Stimulated activated CD4-positive, alpha-beta T cell treated with anti-CD3 and anti-CD28 coated beads, Interleukin-2, amount 100 ng/mL, for 48 hours (primary cell): ENCODE results near the gene SEC11A.

ENCODE experiments used
- DNase-seq, 2 donors: peaks; one replicate each; pipeline ENCODE4 v3.0.0-alpha.2; 2020

Gene SEC11A

DNA sequence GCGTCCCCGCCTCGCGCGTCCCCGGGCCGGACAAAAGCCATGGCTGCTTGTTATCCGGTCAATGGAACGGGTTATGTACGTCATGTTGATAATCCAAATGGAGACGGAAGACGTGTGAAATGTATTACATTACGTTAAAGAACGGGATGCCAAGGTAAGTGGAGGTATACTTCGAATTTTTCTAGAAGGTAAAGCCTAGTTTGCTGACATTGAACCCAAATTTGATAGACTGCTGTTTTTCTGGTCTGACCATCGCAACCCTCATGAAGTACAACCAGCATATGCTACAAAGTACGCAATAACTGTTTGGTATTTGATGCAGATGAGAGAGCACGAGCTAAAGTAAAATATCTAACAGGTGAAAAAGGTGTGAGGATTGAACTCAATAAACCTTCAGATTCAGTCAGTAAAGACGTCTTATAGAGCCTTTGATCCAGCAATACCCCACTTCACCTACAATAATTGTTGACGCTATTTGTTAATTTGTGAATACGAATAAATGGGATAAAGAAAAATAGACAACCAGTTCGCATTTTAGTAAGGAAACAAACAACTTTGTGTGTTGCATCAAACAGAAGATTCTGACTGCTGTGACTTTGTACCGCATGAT lies 81.6 kb downstream of the SEC11A start:
- DNase-seq = no peak

DNA sequence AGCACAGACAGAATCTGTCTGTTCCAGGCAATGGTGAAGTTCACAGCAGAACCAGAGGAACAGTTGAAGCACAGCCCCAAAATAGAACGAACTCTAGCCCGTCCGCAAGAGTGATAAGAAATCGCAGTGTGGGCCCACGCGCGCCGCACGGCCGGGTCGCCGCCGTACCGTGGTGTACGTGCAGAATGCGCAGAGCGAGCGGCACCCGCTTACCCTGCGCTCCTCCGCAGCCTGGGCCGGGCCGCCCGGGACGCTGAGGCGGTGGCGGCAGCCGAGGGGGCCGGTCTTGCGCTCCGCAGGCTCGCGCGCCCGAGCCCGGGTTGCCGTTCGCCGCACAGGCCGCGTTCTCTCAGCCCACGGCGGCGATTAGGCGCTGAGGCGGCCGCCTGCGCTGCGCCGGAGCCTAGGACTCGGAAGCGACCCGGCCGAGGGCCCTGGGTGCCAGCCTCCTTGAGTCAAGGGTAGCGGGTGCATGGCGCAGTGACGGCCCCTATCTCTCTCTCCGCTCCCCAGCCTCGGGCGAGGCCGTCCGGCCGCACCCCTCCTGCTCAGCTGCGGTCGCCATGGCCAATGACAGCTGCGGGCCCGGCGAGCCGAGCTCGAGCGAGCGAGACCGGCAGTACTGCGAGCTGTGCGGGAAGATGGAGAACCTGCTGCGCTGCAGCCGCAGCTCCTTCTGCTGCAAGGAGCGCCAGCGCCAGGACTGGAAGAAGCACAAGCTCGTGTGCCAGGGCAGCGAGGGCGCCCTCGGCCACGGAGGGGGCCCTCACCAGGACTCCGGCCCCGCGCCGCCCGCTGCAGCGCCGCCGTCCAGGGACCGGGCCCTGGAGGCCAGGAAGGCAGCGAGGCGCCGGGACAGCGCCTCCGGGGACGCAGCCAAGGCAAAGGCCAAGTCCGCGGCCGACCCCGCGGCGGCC lies 82.4 kb downstream of the SEC11A start:
- peak; percentile 63 to 65 for DNase-seq

DNA sequence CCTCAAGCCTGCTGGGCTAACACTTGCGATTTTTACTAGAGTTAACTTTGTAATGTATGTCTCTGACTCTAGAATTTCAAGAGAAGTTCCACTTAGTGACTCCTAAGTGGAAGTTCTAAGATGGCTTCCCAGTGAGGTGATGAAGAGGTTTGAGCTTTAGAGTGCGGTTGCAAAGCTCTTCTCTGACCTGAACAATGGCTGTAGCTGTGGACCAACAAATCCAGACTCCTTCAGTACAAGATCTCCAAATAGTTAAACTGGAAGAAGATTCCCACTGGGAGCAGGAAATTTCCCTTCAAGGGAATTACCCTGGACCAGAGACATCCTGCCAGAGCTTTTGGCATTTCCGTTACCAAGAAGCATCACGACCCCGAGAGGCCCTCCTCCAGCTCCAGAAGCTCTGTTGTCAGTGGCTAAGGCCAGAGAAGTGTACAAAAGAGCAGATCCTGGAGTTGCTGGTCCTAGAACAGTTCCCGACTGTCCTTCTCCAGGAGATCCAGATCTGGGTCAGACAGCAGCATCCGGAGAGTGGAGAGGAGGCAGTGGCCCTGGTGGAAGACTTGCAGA lies 84.2 kb downstream of the SEC11A start:
- no peak for DNase-seq

DNA sequence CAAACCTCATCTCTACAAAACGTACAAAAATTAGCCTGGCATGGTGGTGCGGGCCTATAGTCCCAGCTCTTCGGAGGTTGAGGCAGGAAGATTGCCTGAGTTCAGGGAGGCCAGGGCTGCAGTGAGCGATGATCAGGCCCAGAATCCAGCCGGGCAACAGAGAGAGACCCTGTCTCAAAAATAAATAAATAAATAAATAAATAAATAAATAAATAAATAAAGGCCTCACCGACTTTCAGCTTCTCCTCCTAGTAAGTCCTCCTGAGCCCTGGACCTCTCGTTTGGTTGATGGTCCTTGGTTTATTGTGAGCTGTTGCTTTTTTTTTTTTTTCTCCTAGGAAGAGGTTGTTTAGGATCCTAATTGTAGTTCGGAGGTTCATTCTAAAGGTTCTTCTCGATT lies 86.9 kb downstream of the SEC11A start:
- DNase-seq = no peak

DNA sequence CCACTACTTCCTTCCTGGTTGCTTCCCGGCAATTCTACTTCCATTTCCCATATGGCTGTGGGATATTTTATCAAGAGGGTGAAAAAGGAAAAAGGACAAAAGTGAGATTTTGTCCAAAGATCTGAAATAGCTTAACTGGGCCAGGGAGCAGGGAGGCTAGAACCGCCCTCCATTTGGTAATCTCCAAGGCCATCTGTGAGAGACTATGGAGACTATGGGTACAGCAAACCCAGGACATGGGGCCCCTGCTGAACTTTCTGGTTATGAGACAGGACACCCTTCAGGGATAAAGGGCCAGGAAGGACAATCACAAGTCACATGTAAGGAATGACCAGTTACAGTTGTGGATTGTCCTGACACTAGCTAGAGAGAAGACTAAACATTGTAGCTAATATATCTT lies 90.8 kb downstream of the SEC11A start:
- no peak for DNase-seq

DNA sequence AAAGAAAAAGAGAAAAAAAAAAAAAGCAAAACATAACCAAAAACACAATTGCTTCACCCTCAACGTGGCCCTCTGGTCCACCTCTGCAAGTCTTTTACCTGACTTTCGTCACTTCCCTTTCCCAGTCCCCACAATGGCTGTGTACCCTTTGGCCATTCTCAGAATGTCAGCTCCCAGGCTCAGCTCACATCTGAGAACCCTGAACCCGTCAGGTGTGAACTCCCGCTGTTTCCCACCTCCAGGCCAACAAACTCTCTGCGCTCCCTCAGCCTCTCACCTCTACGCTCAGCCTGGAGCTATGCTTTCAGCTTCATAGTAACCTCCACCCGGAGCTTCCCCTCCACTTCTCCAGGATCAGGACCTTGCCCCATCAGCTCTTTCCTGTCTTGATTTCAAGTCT lies 91.6 kb downstream of the SEC11A start:
- no peak for DNase-seq

DNA sequence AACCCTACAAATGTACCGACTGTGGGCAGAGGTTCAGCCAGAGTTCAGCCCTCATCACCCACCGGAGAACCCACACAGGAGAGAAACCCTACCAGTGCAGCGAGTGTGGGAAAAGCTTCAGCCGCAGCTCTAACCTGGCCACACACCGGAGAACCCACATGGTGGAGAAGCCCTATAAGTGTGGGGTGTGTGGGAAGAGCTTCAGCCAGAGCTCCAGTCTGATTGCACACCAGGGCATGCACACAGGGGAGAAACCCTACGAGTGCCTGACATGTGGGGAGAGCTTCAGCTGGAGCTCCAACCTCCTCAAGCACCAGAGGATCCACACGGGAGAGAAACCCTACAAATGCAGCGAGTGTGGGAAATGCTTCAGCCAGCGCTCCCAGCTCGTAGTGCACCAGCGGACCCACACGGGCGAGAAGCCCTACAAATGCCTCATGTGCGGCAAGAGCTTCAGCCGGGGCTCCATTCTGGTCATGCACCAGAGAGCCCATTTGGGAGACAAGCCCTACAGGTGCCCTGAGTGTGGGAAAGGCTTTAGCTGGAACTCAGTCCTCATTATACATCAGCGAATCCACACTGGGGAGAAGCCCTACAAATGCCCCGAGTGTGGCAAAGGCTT lies 94.5 kb downstream of the SEC11A start:
- DNase-seq = no peak

DNA sequence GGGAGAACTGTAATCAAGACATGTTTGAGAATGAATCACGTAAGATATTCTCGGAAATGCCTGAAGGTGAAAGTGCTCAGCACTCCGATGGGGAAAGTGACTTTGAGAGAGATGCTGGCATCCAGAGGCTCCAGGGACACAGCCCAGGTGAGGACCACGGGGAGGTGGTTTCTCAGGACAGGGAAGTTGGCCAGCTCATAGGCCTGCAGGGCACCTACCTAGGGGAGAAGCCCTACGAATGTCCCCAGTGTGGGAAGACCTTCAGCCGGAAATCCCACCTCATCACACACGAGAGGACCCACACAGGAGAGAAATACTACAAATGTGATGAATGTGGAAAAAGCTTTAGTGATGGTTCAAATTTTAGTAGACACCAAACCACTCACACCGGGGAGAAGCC lies 95.3 kb downstream of the SEC11A start:
- no peak for DNase-seq
